GM19395 (cell line): ENCODE data around the gene ARL16.

ENCODE experiments used
- ATAC-seq: cut with Tn5 transposase; IDR thresholded peaks from one replicate; pipeline ENCODE4 v1.9.1; 2021; ENCODE audit warnings: mild to moderate bottlenecking, moderate library complexity; ENCODE audit not compliant: unreplicated experiment

The ARL16 gene

GRCh38 chr17:81673561-81674258 is 9.9 kb downstream of the ARL16 start:
- no peak for ATAC-seq

DNA sequence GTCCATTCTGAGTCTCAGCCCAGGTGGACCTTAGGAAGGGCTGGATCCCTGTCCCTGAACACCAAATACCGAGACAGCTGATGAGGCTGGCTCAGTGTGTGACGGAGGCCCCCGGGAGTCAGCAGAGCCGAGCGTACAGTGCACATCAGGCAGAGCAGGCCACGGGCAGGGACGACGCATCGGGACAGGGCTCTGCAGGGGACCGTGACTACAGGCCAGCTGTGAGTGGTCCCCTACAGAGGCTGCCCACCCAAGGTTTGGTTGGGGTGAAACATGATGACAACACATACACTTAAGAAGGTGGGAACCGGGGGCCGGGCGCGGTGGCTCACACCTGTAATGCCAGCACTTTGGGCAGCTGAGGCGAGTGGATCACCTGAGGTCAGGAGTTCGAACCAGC is 10.6 kb downstream of the ARL16 start:
- no peak for ATAC-seq

GRCh38 chr17:81672504-81672903 is 11.1 kb downstream of the ARL16 start:
- no peak for ATAC-seq

GRCh38 chr17:81667754-81668153 is 15.8 kb downstream of the ARL16 start:
- ATAC-seq = no peak

DNA sequence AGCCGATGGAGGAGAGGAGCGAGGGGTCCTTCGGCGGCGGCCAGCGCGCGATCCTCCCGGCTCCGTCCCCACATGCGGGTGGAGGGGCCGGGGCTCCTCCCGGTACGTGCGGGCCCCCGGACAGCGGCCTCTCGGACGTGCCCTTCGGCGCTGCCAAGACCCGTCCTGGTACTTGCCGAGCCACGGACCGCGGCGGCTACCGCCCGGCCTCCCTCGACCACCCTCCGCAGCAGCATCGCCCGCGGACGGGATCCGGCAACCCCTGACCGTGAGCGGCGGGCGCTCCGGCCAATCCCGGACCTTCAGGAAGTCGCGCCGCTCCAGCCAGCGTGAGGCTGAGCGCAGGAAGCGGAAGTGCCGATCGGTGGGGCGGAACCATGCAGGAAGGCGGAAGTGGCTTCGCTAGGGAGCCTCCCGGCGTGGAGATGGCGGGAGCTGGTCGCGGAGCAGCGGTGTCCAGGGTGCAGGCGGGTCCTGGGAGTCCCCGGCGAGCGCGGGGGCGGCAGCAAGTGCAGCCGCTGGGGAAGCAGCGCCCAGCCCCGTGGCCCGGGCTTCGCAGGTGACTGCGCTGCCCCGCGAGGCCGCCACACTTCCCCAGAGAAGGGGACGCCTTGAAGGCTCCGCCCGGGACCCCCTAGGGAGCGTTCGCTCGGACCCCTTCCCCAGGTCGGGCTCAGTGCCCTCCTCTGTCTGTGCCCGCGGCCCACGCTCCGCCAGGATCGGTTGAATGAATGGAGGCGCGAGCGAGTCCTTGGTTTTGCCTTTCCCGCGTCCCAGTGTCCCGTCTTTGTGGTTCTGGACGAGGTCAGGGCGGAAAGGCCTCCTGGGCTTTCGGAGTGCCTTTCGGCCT is 17.0 kb downstream of the ARL16 start, which contains the start of the genes CCDC137 and OXLD1:
Gene CCDC137 (plus strand): TSS at position 396 of the 850 bp plus-strand sequence. CDS start 30 bp downstream, at position 426.
Gene OXLD1 (minus strand): TSS at position 264 of the 850 bp plus-strand sequence. CDS start 28 bp downstream, at position 236.
- peak; percentile 91 for ATAC-seq

GRCh38 chr17:81666092-81666341 is 17.6 kb downstream of the ARL16 start:
- ATAC-seq = no peak

DNA sequence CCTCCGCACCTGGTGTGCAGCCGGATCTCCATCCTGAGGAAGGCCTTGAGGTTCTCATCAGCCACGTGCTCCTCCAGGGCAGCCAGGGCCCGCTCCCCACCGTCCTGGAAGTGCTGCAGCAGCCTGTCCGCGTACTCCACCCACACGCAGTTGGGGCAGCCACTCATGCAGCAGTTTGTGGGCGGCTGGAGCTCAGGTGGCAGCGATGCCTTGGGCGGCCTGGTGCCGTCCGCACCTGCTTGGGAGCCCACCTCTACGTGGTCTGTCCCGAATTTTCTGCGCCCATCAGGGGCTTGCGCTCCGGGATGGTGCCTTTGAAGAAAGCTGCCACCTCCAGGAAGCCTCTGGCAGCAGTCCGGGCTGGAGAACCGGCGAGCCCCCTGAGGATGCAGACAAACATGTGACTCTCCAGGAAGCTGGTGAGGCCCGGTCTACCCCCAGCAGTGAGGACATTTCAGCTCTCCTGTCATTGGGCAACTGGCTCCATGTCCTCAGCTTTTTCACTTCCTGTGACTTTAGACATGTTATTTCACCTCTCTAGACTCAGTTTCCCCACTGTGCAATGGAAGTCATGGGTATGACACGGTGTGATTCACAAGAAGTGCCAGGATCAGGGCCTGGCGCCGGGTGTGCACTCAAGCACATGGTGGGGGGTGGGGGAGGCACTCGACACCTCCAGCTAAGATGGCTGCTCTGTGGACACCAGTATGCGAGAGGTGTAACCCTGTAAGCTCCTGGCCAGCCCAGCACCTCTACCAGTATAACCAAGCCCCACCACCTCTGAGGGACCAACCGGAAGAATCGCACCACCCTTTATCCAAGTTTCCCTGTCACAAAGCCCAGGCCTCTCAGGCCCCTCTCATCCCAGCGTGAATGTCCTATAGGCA is 18.1 kb downstream of the ARL16 start:
- peak; percentile 17 for ATAC-seq

DNA sequence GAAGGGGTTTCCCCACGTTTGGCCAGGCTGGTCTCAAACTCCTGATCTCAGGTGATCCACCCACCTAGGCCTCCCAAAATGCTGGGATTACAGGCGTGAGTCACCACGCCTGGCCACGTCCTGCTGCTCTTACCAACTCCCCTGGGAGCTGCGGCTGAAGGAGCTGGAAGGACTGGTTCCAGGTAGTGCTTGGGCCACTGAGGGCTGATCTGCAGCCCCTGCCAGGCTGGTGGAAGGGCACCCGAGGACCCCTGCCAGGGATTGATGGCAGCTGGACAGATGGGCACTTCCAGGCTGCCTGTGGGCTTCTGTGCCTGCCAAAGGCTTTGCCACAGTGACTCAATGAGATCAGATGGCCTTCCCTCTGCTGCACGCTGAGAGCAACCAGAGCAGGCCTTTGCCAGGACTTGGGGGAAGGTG is 19.5 kb downstream of the ARL16 start:
- no peak for ATAC-seq

GRCh38 chr17:81662002-81662401 is 21.6 kb downstream of the ARL16 start:
- ATAC-seq = no peak

DNA sequence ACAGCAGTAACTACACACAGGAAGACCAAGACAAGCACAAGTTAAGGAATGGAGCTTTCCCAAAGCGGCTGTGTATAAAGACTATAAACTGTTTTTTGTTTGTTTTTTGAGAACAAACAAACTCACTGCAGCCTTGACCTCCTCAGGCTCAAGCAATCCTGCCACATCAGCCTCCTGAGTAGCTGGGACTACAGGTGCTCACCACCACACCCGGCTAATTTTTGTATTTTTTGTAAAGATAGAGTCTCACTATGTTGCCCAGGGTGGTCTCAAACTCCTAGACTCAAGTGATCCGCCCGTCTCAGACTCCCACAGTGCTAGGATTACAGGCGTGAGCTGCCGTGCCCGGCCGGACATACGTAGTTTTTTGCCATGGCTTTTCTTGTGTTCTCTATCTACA is 23.2 kb downstream of the ARL16 start:
- ATAC-seq = no peak

- ATAC-seq = no peak
These were observed 24.6 kb downstream of the ARL16 start for GRCh38 chr17:81659038-81659437.

GRCh38 chr17:81656835-81657234 is 26.8 kb downstream of the ARL16 start:
- no peak for ATAC-seq

- ATAC-seq = no peak
These were observed 27.4 kb downstream of the ARL16 start, which contains the start of gene PDE6G for GRCh38 chr17:81656118-81656743. Gene PDE6G, minus strand, starts transcription at chr17:81656542. Its CDS starts 3,237 bp downstream, at chr17:81653305.

- ATAC-seq = no peak
These were observed 28.0 kb downstream of the ARL16 start for GRCh38 chr17:81655378-81656117.

DNA sequence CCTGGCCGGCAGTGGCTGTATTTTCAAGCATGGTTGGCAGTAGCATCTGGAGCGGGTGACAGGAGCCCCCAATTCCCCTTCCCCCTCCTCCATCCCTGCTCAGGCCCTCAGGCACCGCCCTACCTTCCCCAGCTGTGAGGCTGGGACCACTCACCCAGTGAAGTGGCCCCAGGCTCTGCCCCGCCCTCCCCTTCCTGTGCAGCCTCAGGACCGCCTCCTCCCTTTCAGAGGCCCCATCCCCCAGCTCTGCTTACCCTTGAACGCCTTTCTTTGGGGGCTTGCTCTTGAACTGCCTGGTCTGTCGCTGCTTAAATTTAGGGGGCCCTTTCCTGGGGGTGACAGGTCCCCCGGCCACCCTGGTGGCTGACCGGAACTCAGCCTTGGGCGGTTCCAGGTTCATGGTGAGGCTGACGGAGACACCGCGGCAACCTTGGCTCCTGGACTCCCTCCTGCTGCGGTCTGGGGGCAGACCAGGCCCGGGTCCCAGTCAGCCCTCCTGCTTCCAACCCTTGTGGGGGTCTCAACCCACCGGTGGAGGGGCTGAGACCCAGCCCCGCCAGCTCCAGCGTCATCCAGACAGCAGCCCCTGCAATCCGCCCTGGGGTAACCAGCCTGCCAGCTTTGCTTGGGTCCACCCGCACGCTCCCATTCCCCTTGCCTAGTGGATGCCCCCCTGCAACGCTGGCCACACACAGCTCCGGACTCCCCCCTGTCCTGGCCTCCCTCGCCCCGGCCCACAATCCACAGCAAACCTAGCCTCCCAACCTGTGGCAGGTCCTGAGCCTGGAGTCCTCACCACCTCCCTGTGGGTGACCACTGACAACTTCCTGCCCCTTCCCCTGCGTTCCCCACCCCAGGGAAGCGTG is 30.5 kb downstream of the ARL16 start:
- ATAC-seq = no peak

DNA sequence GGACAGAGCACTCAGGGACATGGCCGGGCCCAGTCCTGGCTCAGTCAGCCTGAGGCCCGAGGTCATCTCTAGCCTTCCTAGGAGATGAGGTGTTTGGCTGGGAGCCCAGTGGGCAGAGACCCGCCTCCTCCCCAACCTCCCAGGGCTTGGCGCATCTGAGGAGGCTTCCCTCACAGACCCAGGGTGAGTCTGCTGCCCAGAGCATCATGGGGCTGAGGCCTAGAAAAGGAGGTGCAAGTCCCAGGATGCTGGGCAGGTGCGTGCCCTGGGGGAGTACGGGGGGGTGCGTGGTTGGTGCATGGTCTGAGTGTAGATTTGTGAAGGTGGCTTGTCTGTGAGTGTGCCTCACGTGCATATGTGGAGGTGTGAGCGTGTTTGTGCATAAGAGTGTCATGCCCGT is 31.9 kb downstream of the ARL16 start:
- no peak for ATAC-seq

DNA sequence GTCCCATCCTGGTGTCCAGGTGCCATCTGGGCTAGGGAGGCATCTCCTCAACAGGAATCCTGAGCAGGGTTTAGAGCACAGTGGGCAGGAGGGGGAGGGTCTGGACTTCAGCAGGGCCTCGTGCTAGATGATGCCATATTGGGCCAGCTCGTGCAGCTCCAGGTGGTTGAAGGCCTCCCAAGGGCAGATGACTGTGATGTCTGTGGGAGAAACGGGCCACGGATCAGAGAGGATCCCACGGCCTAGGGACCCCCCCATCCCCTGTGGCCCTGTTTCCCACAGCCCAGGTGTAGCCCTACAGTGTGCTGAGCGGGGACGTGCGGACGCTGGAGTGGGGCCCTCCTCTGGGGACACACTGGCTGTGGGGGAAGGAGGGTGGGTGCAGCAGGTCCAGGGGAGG is 32.6 kb downstream of the ARL16 start:
- no peak for ATAC-seq

DNA sequence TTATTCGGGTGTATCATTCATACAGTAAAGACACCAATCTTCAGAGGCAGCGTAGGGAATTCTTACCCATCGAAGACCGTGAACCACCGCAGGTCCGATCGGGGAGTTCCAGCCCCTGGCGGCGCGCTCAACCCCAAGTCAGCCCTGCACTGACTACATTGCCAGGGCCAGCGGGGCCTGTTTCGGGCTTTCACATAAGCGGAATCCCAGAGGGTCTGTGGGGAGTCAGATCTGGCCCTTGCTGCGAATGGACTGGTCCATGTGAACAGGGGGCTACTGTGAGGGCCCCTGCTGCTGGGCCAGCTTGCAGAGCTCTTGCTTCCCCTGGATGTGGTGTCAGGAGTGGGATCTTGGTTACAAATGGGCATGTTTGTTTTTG is 34.9 kb downstream of the ARL16 start:
- no peak for ATAC-seq
